Measurements from ENCODE around the gene E2F1.

Gene E2F1

DNA sequence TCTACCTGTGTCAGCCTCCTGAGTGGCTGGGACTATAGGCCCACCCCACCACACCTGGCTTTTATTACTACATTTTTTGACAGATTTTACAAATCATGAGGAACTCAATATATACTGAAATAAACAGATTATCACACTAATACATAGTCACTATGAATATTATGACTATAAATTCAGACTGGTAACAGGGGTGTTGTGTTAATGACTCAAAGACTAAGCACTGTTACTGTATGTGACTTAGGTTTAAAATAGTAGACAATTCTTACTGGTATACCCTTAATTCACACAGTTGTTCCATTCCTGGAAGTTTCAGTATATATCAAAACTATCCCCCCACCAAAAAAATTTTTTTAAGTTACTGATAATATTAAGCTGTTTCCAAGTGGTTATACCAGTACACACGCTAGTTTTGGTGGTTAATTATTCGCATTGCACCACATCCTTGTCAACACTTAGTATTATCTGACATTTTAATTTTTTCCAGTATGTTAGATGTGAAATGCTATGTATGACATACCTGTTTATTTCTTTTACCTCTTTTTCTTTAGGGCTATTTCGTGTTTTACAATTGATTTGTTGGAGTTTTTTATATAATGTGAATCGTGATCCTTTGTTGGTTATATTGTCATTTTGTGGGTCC, 58.5 kb downstream of the E2F1 start:
- no peaks in the 10 kb centered on the region for H3K9me3 ChIP-seq
- H3K27ac ChIP-seq: no peak overlapping the region
- peaks cover 72% of the 10 kb centered on the region for H3K36me3 ChIP-seq
- H3K27me3 ChIP-seq: no peaks in the 10 kb centered on the region
- no peak overlapping the region for H3K4me3 ChIP-seq (ENCODE audit: low read depth in 1 of 2, low read length in 1 of 2)
- H3K4me1 ChIP-seq (ENCODE audit: control insufficient read depth in 1 of 2, insufficient read depth in 1 of 2, low read depth in 1 of 2, low read length in 1 of 2): no peaks in the 10 kb centered on the region
- TF ChIP-seq, protein P1, sequence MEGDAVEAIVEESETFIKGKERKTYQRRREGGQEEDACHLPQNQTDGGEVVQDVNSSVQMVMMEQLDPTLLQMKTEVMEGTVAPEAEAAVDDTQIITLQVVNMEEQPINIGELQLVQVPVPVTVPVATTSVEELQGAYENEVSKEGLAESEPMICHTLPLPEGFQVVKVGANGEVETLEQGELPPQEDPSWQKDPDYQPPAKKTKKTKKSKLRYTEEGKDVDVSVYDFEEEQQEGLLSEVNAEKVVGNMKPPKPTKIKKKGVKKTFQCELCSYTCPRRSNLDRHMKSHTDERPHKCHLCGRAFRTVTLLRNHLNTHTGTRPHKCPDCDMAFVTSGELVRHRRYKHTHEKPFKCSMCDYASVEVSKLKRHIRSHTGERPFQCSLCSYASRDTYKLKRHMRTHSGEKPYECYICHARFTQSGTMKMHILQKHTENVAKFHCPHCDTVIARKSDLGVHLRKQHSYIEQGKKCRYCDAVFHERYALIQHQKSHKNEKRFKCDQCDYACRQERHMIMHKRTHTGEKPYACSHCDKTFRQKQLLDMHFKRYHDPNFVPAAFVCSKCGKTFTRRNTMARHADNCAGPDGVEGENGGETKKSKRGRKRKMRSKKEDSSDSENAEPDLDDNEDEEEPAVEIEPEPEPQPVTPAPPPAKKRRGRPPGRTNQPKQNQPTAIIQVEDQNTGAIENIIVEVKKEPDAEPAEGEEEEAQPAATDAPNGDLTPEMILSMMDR (IDR thresholded peaks at IDR 0.05): no peak

DNA sequence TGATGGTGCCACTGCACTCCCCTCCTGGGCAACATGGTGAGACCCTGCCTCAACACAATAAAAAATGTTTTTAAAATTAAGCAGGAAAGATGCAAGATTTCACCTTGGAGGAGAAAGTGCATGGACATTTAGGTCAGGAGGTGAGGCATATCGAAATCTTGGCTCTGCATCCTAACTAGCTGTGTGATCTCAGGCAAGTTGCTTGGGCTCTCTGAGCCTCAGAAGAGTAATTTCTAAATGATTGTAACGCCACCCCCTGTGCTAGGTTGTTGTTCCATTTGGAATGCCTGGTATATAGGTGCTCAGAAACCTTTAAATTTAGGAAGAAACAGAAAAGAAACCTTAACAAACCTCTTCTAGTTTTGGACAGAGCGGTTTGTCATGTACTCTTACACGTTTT, 60.0 kb downstream of the E2F1 start:
- Histone ChIP-seq H3K27ac (no peak overlapping the region), H3K36me3 (peaks cover 65% of the 10 kb centered on the region), H3K4me1 (ENCODE audit: control insufficient read depth in 1 of 2, insufficient read depth in 1 of 2, low read depth in 1 of 2, low read length in 1 of 2) (no peaks in the 10 kb centered on the region), H3K9me3 (no peaks in the 10 kb centered on the region), H3K27me3 (no peaks in the 10 kb centered on the region), H3K4me3 (ENCODE audit: low read depth in 1 of 2, low read length in 1 of 2) (no peak overlapping the region)
- TF ChIP-seq, protein P1 (IDR thresholded peaks at IDR 0.05): no peak
